ENCODE data around the gene LYZL6.
"Not testable (repeated sequence)": the region's sequence is repeated elsewhere in the genome, so short reads cannot be mapped to it uniquely, and the experiment has no call there.

LYZL6 gene

GRCh38 chr17:35906191-35906925 is 37.2 kb downstream of the LYZL6 start:
- no peak for DNase-seq

- no peak for DNase-seq
Observed at GRCh38 chr17:35903451-35903850, 40.1 kb downstream of the LYZL6 start.

GRCh38 chr17:35901631-35902175 is 41.8 kb downstream of the LYZL6 start:
- no peak for DNase-seq

GRCh38 chr17:35900708-35901480 is 42.6 kb downstream of the LYZL6 start:
- no peak for DNase-seq

- no peak for DNase-seq
Observed at GRCh38 chr17:35900280-35900679, 43.2 kb downstream of the LYZL6 start.

- DNase-seq: no peak
Observed at GRCh38 chr17:35898283-35899070, 45.0 kb downstream of the LYZL6 start.

- not testable (repeated sequence) for DNase-seq
Observed at GRCh38 chr17:35897772-35898171, 45.7 kb downstream of the LYZL6 start.

GRCh38 chr17:35895636-35896587 is 47.6 kb downstream of the LYZL6 start:
- no peak for DNase-seq

GRCh38 chr17:35894206-35894605 is 49.3 kb downstream of the LYZL6 start:
- DNase-seq: no peak

GRCh38 chr17:35893751-35894150 is 49.8 kb downstream of the LYZL6 start:
- DNase-seq: no peak

- DNase-seq: no peak
Observed at GRCh38 chr17:35892091-35893035, 51.1 kb downstream of the LYZL6 start.

GRCh38 chr17:35891269-35891668 is 52.2 kb downstream of the LYZL6 start:
- DNase-seq: no peak

GRCh38 chr17:35890774-35891155 is 52.7 kb downstream of the LYZL6 start:
- no peak for DNase-seq

GRCh38 chr17:35889818-35890773 is 53.4 kb downstream of the LYZL6 start:
- no peak for DNase-seq

- DNase-seq: no peak
Observed at GRCh38 chr17:35889241-35889640, 54.3 kb downstream of the LYZL6 start.

All from activated gamma-delta T cell (primary cell).